ENCODE measurements around the gene POLD2.

DNA sequence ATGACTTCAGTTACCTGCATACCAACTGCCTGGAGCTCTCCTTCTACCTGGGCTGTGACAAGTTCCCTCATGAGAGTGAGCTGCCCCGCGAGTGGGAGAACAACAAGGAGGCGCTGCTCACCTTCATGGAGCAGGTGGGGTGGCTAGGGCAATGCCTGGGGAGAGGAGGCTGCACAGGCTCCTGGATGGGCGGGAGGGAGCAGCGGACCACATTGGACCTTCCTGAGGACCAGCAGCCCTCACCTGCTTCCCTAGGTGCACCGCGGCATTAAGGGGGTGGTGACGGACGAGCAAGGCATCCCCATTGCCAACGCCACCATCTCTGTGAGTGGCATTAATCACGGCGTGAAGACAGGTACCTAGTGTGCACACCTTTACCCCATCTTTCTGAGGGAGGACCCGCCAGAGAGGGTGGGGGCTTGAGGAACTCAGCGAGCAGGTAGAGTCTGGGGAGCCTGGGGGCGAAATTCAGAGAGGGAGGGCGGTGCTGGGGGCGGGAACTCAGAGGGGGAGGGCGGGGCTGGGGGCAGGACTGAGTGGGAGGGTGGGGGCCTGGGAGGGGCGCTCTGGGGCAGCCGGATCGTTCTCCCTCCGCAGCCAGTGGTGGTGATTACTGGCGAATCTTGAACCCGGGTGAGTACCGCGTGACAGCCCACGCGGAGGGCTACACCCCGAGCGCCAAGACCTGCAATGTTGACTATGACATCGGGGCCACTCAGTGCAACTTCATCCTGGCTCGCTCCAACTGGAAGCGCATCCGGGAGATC, 10.2 kb downstream of the POLD2 start:
- TF ChIP-seq, protein P1, sequence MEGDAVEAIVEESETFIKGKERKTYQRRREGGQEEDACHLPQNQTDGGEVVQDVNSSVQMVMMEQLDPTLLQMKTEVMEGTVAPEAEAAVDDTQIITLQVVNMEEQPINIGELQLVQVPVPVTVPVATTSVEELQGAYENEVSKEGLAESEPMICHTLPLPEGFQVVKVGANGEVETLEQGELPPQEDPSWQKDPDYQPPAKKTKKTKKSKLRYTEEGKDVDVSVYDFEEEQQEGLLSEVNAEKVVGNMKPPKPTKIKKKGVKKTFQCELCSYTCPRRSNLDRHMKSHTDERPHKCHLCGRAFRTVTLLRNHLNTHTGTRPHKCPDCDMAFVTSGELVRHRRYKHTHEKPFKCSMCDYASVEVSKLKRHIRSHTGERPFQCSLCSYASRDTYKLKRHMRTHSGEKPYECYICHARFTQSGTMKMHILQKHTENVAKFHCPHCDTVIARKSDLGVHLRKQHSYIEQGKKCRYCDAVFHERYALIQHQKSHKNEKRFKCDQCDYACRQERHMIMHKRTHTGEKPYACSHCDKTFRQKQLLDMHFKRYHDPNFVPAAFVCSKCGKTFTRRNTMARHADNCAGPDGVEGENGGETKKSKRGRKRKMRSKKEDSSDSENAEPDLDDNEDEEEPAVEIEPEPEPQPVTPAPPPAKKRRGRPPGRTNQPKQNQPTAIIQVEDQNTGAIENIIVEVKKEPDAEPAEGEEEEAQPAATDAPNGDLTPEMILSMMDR (IDR thresholded peaks at IDR 0.05): no peak
- TF ChIP-seq POLR2A (IDR thresholded peaks at IDR 0.05): no peak

Measured in breast epithelium (tissue), 3 donors.